Tibial nerve (tissue), 3 donors: ENCODE data around the gene DNMT1.

ENCODE experiments used
- POLR2A ChIP-seq, 2 donors: fragments of 450-650 bp; IDR thresholded peaks; one replicate each; pipeline ENCODE4 v1.6.1; 2017; ENCODE audit warnings: antibody characterized with exemption in 2 of 2, mild to moderate bottlenecking in 2 of 2, moderate library complexity in 2 of 2
- TF ChIP-seq, protein P1 (sequence below), 5 experiments: fragments of 200-600 bp in 3 of 5; fragments of 450-650 bp in 2 of 5; sonication (generic) in 3 of 5; IDR thresholded peaks; one replicate each; pipeline ENCODE4 v1.5.1; 2016 to 2019; ENCODE audit warnings: antibody characterized with exemption in 5 of 5, mild to moderate bottlenecking in 3 of 5, moderate library complexity in 2 of 5

DNA sequence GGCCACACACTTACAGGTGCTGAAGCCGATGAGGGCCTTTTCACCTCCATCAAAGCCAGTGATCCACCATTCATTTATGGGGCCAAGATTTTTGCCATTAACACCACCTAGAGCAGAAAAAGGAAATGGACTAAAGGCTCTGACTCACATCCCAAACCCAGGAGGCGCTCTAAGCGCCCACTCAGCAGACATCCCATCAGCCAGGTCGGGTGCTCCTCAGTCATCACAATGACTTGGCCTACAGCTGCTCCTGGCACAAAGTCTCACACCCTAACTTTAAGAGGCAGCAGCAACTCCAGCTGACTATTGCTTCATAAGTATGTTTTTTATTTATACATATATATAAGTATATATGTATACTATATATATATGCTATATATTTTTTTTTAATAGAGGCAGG is 38.9 kb downstream of the DNMT1 start:
- TF ChIP-seq, protein P1, sequence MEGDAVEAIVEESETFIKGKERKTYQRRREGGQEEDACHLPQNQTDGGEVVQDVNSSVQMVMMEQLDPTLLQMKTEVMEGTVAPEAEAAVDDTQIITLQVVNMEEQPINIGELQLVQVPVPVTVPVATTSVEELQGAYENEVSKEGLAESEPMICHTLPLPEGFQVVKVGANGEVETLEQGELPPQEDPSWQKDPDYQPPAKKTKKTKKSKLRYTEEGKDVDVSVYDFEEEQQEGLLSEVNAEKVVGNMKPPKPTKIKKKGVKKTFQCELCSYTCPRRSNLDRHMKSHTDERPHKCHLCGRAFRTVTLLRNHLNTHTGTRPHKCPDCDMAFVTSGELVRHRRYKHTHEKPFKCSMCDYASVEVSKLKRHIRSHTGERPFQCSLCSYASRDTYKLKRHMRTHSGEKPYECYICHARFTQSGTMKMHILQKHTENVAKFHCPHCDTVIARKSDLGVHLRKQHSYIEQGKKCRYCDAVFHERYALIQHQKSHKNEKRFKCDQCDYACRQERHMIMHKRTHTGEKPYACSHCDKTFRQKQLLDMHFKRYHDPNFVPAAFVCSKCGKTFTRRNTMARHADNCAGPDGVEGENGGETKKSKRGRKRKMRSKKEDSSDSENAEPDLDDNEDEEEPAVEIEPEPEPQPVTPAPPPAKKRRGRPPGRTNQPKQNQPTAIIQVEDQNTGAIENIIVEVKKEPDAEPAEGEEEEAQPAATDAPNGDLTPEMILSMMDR (IDR thresholded peaks at IDR 0.05): no peak
- no peak for TF ChIP-seq POLR2A (IDR thresholded peaks at IDR 0.05)
